SK-N-SH (cell line): Measurements from ENCODE around the gene KRT37. TPM values are rescaled to one million over a fixed set of nuclear protein-coding genes. Genes with fewer than 3 reads are reported as not detected.
"Not testable (repeated sequence)": the region's sequence is repeated elsewhere in the genome, so short reads cannot be mapped to it uniquely, and the experiment has no call there.

ENCODE experiments used
- CTCF ChIA-PET: fragments of 300-600, 350-600 bp; formaldehyde crosslinking; extraction: SDS; loops from one replicate; lab custom pipeline; 2021; lab: Yijun Ruan, JAX
- POLR2A ChIA-PET: fragments of 350-600 bp; sonication (Branson Sonifier 250); formaldehyde crosslinking; extraction: SDS; loops from one replicate; lab custom pipeline; 2020; ENCODE audit warnings: antibody characterized with exemption, inconsistent platforms; lab: Yijun Ruan, JAX
- DNase-seq: peaks from one replicate; pipeline ENCODE4 v3.0.0; 2012
- H2AFZ ChIP-seq: fragments of 200-600 bp; sonication (generic); 2 replicates; pipeline ENCODE4 v1.8.1; 2016; ENCODE audit warnings: antibody characterized with exemption, mild to moderate bottlenecking, low read depth
- H3F3A ChIP-seq: fragments of 200-600 bp; sonication (generic); replicated peaks from 2 replicates; pipeline ENCODE3; 2016; ENCODE audit warnings: antibody characterized with exemption, mild to moderate bottlenecking; ENCODE audit not compliant: insufficient read depth
- H3K27ac ChIP-seq, 2 experiments: fragments of 200-500 bp in 1 of 2; fragments of 200-600 bp in 1 of 2; sonication (Bioruptor generic) in 1 of 2; sonication (generic), shearing (Covaris generic) in 1 of 2; 2 replicates each; pipeline versions ENCODE4 v1.5.1 to v1.6.1; 2014 to 2016; ENCODE audit warnings: low read depth in 2 of 2, inconsistent platforms in 1 of 2, low read length in 1 of 2, mild to moderate bottlenecking in 1 of 2, mixed read lengths in 1 of 2
- H3K27me3 ChIP-seq: fragments of 200-600 bp; sonication (generic), shearing (Covaris generic); 2 replicates; pipeline ENCODE4 v1.6.1; 2016; ENCODE audit warnings: mixed run types; ENCODE audit not compliant: insufficient read depth
- H3K36me3 ChIP-seq, 2 experiments: fragments of 200-500 bp in 1 of 2; fragments of 200-600 bp in 1 of 2; sonication (Bioruptor generic) in 1 of 2; sonication (generic) in 1 of 2; replicated peaks in 1 of 2; 2 replicates each; pipeline versions ENCODE3 to v1.5.1; 2014 to 2016; ENCODE audit warnings: low read length in 1 of 2, mild to moderate bottlenecking in 1 of 2; ENCODE audit not compliant: insufficient read depth in 2 of 2, control insufficient read depth in 1 of 2
- H3K4me1 ChIP-seq, 2 experiments: fragments of 200-500 bp in 1 of 2; fragments of 200-600 bp in 1 of 2; sonication (Bioruptor generic) in 1 of 2; sonication (generic), shearing (Covaris generic) in 1 of 2; 2 replicates each; pipeline versions ENCODE4 v1.5.1 to v1.6.1; 2014 to 2016; ENCODE audit warnings: low read depth in 1 of 2, low read length in 1 of 2, mixed run types in 1 of 2; ENCODE audit not compliant: insufficient read depth in 2 of 2, control insufficient read depth in 1 of 2
- H3K4me2 ChIP-seq: fragments of 200-600 bp; sonication (generic), shearing (Covaris generic); 2 replicates; pipeline ENCODE4 v1.6.1; 2017; ENCODE audit warnings: mixed run types
- H3K4me3 ChIP-seq, 2 experiments: fragments of 200-500 bp in 1 of 2; fragments of 200-600 bp in 1 of 2; sonication (Bioruptor generic) in 1 of 2; sonication (generic), shearing (Covaris generic) in 1 of 2; 2 replicates each; pipeline versions ENCODE4 v1.5.1 to v1.8.1; 2014 to 2016; ENCODE audit warnings: low read depth in 2 of 2, inconsistent platforms in 1 of 2, low read length in 1 of 2, mild to moderate bottlenecking in 1 of 2, mixed read lengths in 1 of 2, moderate library complexity in 1 of 2
- H3K79me2 ChIP-seq: fragments of 200-600 bp; sonication (generic); 2 replicates; pipeline ENCODE4 v1.8.1; 2017; ENCODE audit warnings: mild to moderate bottlenecking; ENCODE audit not compliant: insufficient read depth
- H3K9ac ChIP-seq: fragments of 200-600 bp; sonication (generic); 2 replicates; pipeline ENCODE4 v1.6.1; 2017; ENCODE audit warnings: mixed run types
- H3K9me2 ChIP-seq: fragments of 200-600 bp; sonication (generic); 2 replicates; pipeline ENCODE4 v1.6.1; 2017; ENCODE audit warnings: mixed run types
- H3K9me3 ChIP-seq: fragments of 200-600 bp; sonication (generic); 2 replicates; pipeline ENCODE4 v1.6.1; 2017; ENCODE audit warnings: mixed run types, mild to moderate bottlenecking, moderate library complexity
- H4K20me1 ChIP-seq: fragments of 200-600 bp; sonication (generic); 2 replicates; pipeline ENCODE4 v1.6.1; 2017; ENCODE audit warnings: mild to moderate bottlenecking, mixed run types; ENCODE audit not compliant: insufficient read depth
- CHD2 ChIP-seq: fragments of 150-350 bp; IDR thresholded peaks from 2 replicates; pipeline ENCODE4 v1.6.1; 2018; ENCODE audit warnings: low read length; ENCODE audit not compliant: partially characterized antibody
- EP300 ChIP-seq, 2 experiments: IDR thresholded peaks; 2 replicates each; pipeline versions ENCODE4 v1.4.0 to v1.6.1; 2012; ENCODE audit warnings: borderline replicate concordance in 1 of 2, low read depth in 1 of 2, low read length in 1 of 2
- FOSL2 ChIP-seq: IDR thresholded peaks from 2 replicates; pipeline ENCODE4 v1.4.0; 2012; ENCODE audit warnings: low read depth, mild to moderate bottlenecking, moderate library complexity, borderline replicate concordance
- FOXJ3 ChIP-seq: sonication (generic); formaldehyde crosslinking; IDR thresholded peaks from 2 replicates; pipeline ENCODE4 v1.5.1; 2020; ENCODE audit warnings: mild to moderate bottlenecking, missing genetic modification reagents
- MXI1 ChIP-seq: IDR thresholded peaks from 2 replicates; pipeline ENCODE4 v1.6.1; 2012; ENCODE audit warnings: mild to moderate bottlenecking, low read depth, low read length, improper control_type of control experiment
- NFIC ChIP-seq: IDR thresholded peaks from 2 replicates; pipeline ENCODE4 v1.4.0; 2012; ENCODE audit warnings: borderline replicate concordance
- NRF1 ChIP-seq: IDR thresholded peaks from 2 replicates; pipeline ENCODE4 v1.6.1; 2012; ENCODE audit warnings: low read depth, mild to moderate bottlenecking, low read length
- POLR2AphosphoS5 ChIP-seq: IDR thresholded peaks from 2 replicates; pipeline ENCODE4 v1.6.1; 2012; ENCODE audit warnings: low read depth, low read length
- RAD21 ChIP-seq: IDR thresholded peaks from 2 replicates; pipeline ENCODE4 v1.6.1; 2012; ENCODE audit warnings: mild to moderate bottlenecking, low read length
- RCOR1 ChIP-seq: fragments of 150-350 bp; IDR thresholded peaks from 2 replicates; pipeline ENCODE4 v1.6.1; 2017; ENCODE audit warnings: antibody characterized with exemption, low read length
- RFX5 ChIP-seq: IDR thresholded peaks from 2 replicates; pipeline ENCODE4 v1.6.1; 2012; ENCODE audit warnings: mild to moderate bottlenecking, improper control_type of control experiment, low read length
- RXRA ChIP-seq: IDR thresholded peaks from 2 replicates; pipeline ENCODE4 v1.4.0; 2012; ENCODE audit warnings: low read depth, mild to moderate bottlenecking, borderline replicate concordance
- TEAD4 ChIP-seq: IDR thresholded peaks from 2 replicates; pipeline ENCODE4 v1.4.0; 2012; ENCODE audit warnings: mild to moderate bottlenecking, borderline replicate concordance; ENCODE audit not compliant: insufficient read depth
- WGBS: methylation state at CpG from one replicate; pipeline ENCODE4 v1.1.6; 2017; ENCODE audit warnings: low lambda C conversion rate; 5-methylcytosine and 5-hydroxymethylcytosine counted together
- polyA plus RNA-seq, 3 experiments: library from polyadenylated mRNA; depleted of rRNA; stranded (reverse); fragments of >200 nt; gene quantifications; 2 replicates each; pipeline ENCODE4 v1.2.3, GENCODE V29; 2012
- TF ChIP-seq, protein P1 (sequence below): fragments of 200-600 bp; sonication (generic); IDR thresholded peaks from 2 replicates; pipeline ENCODE4 v1.6.1; 2017; ENCODE audit warnings: antibody characterized with exemption, mild to moderate bottlenecking, moderate library complexity
- TF ChIP-seq, protein P2 (sequence below): IDR thresholded peaks from 2 replicates; pipeline ENCODE4 v1.4.0; 2012; ENCODE audit warnings: low read depth, borderline replicate concordance

Gene KRT37
- polyA plus RNA-seq, 1 of the 3 experiments (the other 2 are of a cell fraction), result not detected

DNA sequence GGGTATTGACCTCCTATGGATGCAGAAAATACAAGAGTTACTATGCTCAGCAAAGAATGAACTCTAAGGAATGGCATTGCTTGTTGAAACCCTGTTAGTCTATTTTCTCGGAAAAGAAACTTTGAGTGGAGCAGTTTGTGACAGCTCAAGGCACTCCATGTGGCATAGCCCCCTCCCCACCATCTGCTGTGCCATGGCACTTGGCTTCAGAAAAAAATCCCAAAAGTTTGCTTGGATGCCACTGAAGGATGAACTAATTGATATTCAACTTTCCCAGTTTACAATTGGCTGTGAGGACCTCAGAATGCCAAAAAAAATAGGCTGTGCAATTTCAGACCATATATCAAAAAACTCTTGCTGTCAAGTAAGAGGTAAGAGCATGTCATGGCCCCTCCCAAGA, 28.8 kb downstream of the KRT37 start:
- ChIA-PET CTCF (no interaction called here), POLR2A (no interaction called here)
- H3K27ac ChIP-seq, result no peak overlapping the region
- H3K9me2 ChIP-seq, result no peaks in the 10 kb centered on the region
- H3K9ac ChIP-seq, result no peak overlapping the region
- H2AFZ ChIP-seq, result no peak overlapping the region
- H3F3A ChIP-seq, result no peaks in the 10 kb centered on the region
- H3K9me3 ChIP-seq, result no peaks in the 10 kb centered on the region
- no peak overlapping the region for H3K4me3 ChIP-seq
- H3K4me2 ChIP-seq, result no peak overlapping the region
- peaks cover 0 to 4% of the 10 kb centered on the region in 2 experiments; a peak in 1 of 4 replicates for H3K4me1 ChIP-seq
- TF ChIP-seq, protein P1, sequence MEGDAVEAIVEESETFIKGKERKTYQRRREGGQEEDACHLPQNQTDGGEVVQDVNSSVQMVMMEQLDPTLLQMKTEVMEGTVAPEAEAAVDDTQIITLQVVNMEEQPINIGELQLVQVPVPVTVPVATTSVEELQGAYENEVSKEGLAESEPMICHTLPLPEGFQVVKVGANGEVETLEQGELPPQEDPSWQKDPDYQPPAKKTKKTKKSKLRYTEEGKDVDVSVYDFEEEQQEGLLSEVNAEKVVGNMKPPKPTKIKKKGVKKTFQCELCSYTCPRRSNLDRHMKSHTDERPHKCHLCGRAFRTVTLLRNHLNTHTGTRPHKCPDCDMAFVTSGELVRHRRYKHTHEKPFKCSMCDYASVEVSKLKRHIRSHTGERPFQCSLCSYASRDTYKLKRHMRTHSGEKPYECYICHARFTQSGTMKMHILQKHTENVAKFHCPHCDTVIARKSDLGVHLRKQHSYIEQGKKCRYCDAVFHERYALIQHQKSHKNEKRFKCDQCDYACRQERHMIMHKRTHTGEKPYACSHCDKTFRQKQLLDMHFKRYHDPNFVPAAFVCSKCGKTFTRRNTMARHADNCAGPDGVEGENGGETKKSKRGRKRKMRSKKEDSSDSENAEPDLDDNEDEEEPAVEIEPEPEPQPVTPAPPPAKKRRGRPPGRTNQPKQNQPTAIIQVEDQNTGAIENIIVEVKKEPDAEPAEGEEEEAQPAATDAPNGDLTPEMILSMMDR, result no peak
- TF ChIP-seq RFX5 (no peak), NRF1 (no peak), NFIC (no peak), MXI1 (no peak), CHD2 (no peak), RCOR1 (no peak), FOXJ3 (no peak), POLR2AphosphoS5 (no peak), FOSL2 (no peak), EP300 (IDR thresholded peaks at IDR 0.05; ENCODE audit: borderline replicate concordance in 1 of 2, low read depth in 1 of 2, low read length in 1 of 2) (no peak), TEAD4 (no peak), RAD21 (no peak), RXRA (no peak)
- TF ChIP-seq, protein P2, sequence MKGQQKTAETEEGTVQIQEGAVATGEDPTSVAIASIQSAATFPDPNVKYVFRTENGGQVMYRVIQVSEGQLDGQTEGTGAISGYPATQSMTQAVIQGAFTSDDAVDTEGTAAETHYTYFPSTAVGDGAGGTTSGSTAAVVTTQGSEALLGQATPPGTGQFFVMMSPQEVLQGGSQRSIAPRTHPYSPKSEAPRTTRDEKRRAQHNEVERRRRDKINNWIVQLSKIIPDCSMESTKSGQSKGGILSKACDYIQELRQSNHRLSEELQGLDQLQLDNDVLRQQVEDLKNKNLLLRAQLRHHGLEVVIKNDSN, result no peak
- no peaks in the 10 kb centered on the region for H4K20me1 ChIP-seq
- H3K36me3 ChIP-seq, result no peaks in the 10 kb centered on the region
- H3K27me3 ChIP-seq, result no peaks in the 10 kb centered on the region
- 88% methylated on average over 1 of the region's 1 CpG for WGBS
- DNase-seq, result no peak
- no peaks in the 10 kb centered on the region for H3K79me2 ChIP-seq

DNA sequence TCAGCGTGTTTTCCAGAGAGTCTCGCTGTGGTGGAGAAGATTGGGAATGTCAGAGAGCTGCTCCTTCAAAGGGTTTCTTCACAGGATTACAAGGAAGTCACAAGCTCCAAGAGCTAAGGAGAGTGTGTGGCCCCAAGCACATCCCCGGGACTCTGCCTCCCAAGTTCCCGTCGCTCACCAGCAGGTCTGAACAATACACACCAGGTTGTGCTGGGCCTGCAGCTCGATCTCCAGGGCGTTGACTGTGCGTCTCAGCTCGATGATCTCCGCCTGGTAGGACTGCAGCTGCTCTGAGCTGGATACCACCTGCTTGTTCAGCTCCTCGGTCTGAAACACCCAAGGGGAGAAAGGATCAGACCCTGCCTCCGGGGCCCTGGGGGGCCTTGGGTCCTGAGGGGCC, 29.3 kb downstream of the KRT37 start:
- H2AFZ ChIP-seq, H3K9me2 ChIP-seq, H3K79me2 ChIP-seq, H3K36me3 ChIP-seq, H4K20me1 ChIP-seq, H3K9me3 ChIP-seq, H3K27ac ChIP-seq, H3K4me1 ChIP-seq, H3F3A ChIP-seq, H3K4me3 ChIP-seq, H3K9ac ChIP-seq, H3K27me3 ChIP-seq, DNase-seq, H3K4me2 ChIP-seq, POLR2A ChIA-PET, CTCF ChIA-PET: not testable (repeated sequence)
- WGBS, result 52% methylated on average over 3 of the region's 12 CpGs
